ENCODE data around the gene TP53I13.

- no peak for TF ChIP-seq CTCF (IDR thresholded peaks at IDR 0.05)
- TF ChIP-seq POLR2A (IDR thresholded peaks at IDR 0.05) = no peak
These were observed 11.3 kb upstream of the TP53I13 start for GRCh38 chr17:29557085-29557738.
